ENCODE data around the gene SLMAP.

The SLMAP gene

GRCh38 chr3:57934373-57934772, 178.3 kb downstream of the SLMAP start:
- DNase-seq (ENCODE audit: insufficient read length, low spot score) (no peak), FAIRE-seq (no peak)
- TF ChIP-seq POLR2A (IDR thresholded peaks at IDR 0.05; ENCODE audit: low read depth, low read length), result no peak
- no peak for TF ChIP-seq TAF1 (IDR thresholded peaks at IDR 0.05; ENCODE audit: low read depth, low read length)
- no peak for TF ChIP-seq SPI1 (IDR thresholded peaks at IDR 0.05; ENCODE audit: low read depth, low read length)
- TF ChIP-seq PAX5 (IDR thresholded peaks at IDR 0.05; ENCODE audit: insufficient read depth, low read length, severe bottlenecking), result no peak
- TF ChIP-seq POLR2AphosphoS5 (IDR thresholded peaks at IDR 0.05; ENCODE audit: low read depth, low read length), result no peak
- TF ChIP-seq POU2F2 (IDR thresholded peaks at IDR 0.05; ENCODE audit: low read depth, low read length), result no peak

- no peak for FAIRE-seq
- TF ChIP-seq SPI1 (IDR thresholded peaks at IDR 0.05; ENCODE audit: low read depth, low read length), result no peak
- TF ChIP-seq PAX5 (IDR thresholded peaks at IDR 0.05; ENCODE audit: insufficient read depth, low read length, severe bottlenecking), result no peak
- no peak for TF ChIP-seq TAF1 (IDR thresholded peaks at IDR 0.05; ENCODE audit: low read depth, low read length)
- no peak for TF ChIP-seq POLR2AphosphoS5 (IDR thresholded peaks at IDR 0.05; ENCODE audit: low read depth, low read length)
- TF ChIP-seq POU2F2 (IDR thresholded peaks at IDR 0.05; ENCODE audit: low read depth, low read length), result no peak
- no peak for TF ChIP-seq POLR2A (IDR thresholded peaks at IDR 0.05; ENCODE audit: low read depth, low read length)
- no peak for DNase-seq (ENCODE audit: insufficient read length, low spot score)
Measured at GRCh38 chr3:57935539-57935938, 179.4 kb downstream of the SLMAP start.

- FAIRE-seq (no peak), DNase-seq (ENCODE audit: insufficient read length, low spot score) (no peak)
- TF ChIP-seq SPI1 (IDR thresholded peaks at IDR 0.05; ENCODE audit: low read depth, low read length) (no peak), PAX5 (IDR thresholded peaks at IDR 0.05; ENCODE audit: insufficient read depth, low read length, severe bottlenecking) (no peak), TAF1 (IDR thresholded peaks at IDR 0.05; ENCODE audit: low read depth, low read length) (no peak), POLR2A (IDR thresholded peaks at IDR 0.05; ENCODE audit: low read depth, low read length) (no peak), POU2F2 (IDR thresholded peaks at IDR 0.05; ENCODE audit: low read depth, low read length) (no peak), POLR2AphosphoS5 (IDR thresholded peaks at IDR 0.05; ENCODE audit: low read depth, low read length) (no peak)
Measured at GRCh38 chr3:57937092-57937491, 181.0 kb downstream of the SLMAP start.

- FAIRE-seq (no peak), DNase-seq (ENCODE audit: insufficient read length, low spot score) (no peak)
- TF ChIP-seq SPI1 (IDR thresholded peaks at IDR 0.05; ENCODE audit: low read depth, low read length) (no peak), PAX5 (IDR thresholded peaks at IDR 0.05; ENCODE audit: insufficient read depth, low read length, severe bottlenecking) (no peak), TAF1 (IDR thresholded peaks at IDR 0.05; ENCODE audit: low read depth, low read length) (no peak), POLR2A (IDR thresholded peaks at IDR 0.05; ENCODE audit: low read depth, low read length) (no peak), POU2F2 (IDR thresholded peaks at IDR 0.05; ENCODE audit: low read depth, low read length) (no peak), POLR2AphosphoS5 (IDR thresholded peaks at IDR 0.05; ENCODE audit: low read depth, low read length) (no peak)
Measured at GRCh38 chr3:57939775-57940174, 183.7 kb downstream of the SLMAP start.

GRCh38 chr3:57942388-57942787, 186.3 kb downstream of the SLMAP start:
- TF ChIP-seq POU2F2 (IDR thresholded peaks at IDR 0.05; ENCODE audit: low read depth, low read length), result no peak
- no peak for TF ChIP-seq TAF1 (IDR thresholded peaks at IDR 0.05; ENCODE audit: low read depth, low read length)
- no peak for TF ChIP-seq SPI1 (IDR thresholded peaks at IDR 0.05; ENCODE audit: low read depth, low read length)
- TF ChIP-seq POLR2A (IDR thresholded peaks at IDR 0.05; ENCODE audit: low read depth, low read length), result no peak
- TF ChIP-seq PAX5 (IDR thresholded peaks at IDR 0.05; ENCODE audit: insufficient read depth, low read length, severe bottlenecking), result no peak
- TF ChIP-seq POLR2AphosphoS5 (IDR thresholded peaks at IDR 0.05; ENCODE audit: low read depth, low read length), result no peak
- FAIRE-seq (no peak), DNase-seq (ENCODE audit: insufficient read length, low spot score) (no peak)

- FAIRE-seq (no peak), DNase-seq (ENCODE audit: insufficient read length, low spot score) (no peak)
- TF ChIP-seq SPI1 (IDR thresholded peaks at IDR 0.05; ENCODE audit: low read depth, low read length) (no peak), POLR2A (IDR thresholded peaks at IDR 0.05; ENCODE audit: low read depth, low read length) (no peak), TAF1 (IDR thresholded peaks at IDR 0.05; ENCODE audit: low read depth, low read length) (no peak), PAX5 (IDR thresholded peaks at IDR 0.05; ENCODE audit: insufficient read depth, low read length, severe bottlenecking) (no peak), POU2F2 (IDR thresholded peaks at IDR 0.05; ENCODE audit: low read depth, low read length) (no peak), POLR2AphosphoS5 (IDR thresholded peaks at IDR 0.05; ENCODE audit: low read depth, low read length) (no peak)
Measured at GRCh38 chr3:57942872-57943283, 186.8 kb downstream of the SLMAP start.

GRCh38 chr3:57943525-57944495, 187.7 kb downstream of the SLMAP start:
- no peak for FAIRE-seq
- DNase-seq (ENCODE audit: insufficient read length, low spot score), result no peak
- no peak for TF ChIP-seq POU2F2 (IDR thresholded peaks at IDR 0.05; ENCODE audit: low read depth, low read length)
- no peak for TF ChIP-seq POLR2A (IDR thresholded peaks at IDR 0.05; ENCODE audit: low read depth, low read length)
- TF ChIP-seq SPI1 (IDR thresholded peaks at IDR 0.05; ENCODE audit: low read depth, low read length), result no peak
- TF ChIP-seq TAF1 (IDR thresholded peaks at IDR 0.05; ENCODE audit: low read depth, low read length), result no peak
- no peak for TF ChIP-seq POLR2AphosphoS5 (IDR thresholded peaks at IDR 0.05; ENCODE audit: low read depth, low read length)
- TF ChIP-seq PAX5 (IDR thresholded peaks at IDR 0.05; ENCODE audit: insufficient read depth, low read length, severe bottlenecking), result no peak

- FAIRE-seq, result no peak
- no peak for DNase-seq (ENCODE audit: insufficient read length, low spot score)
Measured at GRCh38 chr3:57946970-57947381, 190.9 kb downstream of the SLMAP start.

GRCh38 chr3:57948080-57948671, 192.1 kb downstream of the SLMAP start:
- no peak for TF ChIP-seq POU2F2 (IDR thresholded peaks at IDR 0.05; ENCODE audit: low read depth, low read length)
- no peak for TF ChIP-seq POLR2AphosphoS5 (IDR thresholded peaks at IDR 0.05; ENCODE audit: low read depth, low read length)
- TF ChIP-seq PAX5 (IDR thresholded peaks at IDR 0.05; ENCODE audit: insufficient read depth, low read length, severe bottlenecking), result no peak
- TF ChIP-seq TAF1 (IDR thresholded peaks at IDR 0.05; ENCODE audit: low read depth, low read length), result no peak
- no peak for TF ChIP-seq SPI1 (IDR thresholded peaks at IDR 0.05; ENCODE audit: low read depth, low read length)
- TF ChIP-seq POLR2A (IDR thresholded peaks at IDR 0.05; ENCODE audit: low read depth, low read length), result no peak
- FAIRE-seq, result no peak
- DNase-seq (ENCODE audit: insufficient read length, low spot score), result no peak

More at GRCh38 chr3:57946970-57947381, 190.9 kb downstream of the SLMAP start:
- TF ChIP-seq PAX5 (IDR thresholded peaks at IDR 0.05; ENCODE audit: insufficient read depth, low read length, severe bottlenecking) (no peak), TAF1 (IDR thresholded peaks at IDR 0.05; ENCODE audit: low read depth, low read length) (no peak), SPI1 (IDR thresholded peaks at IDR 0.05; ENCODE audit: low read depth, low read length) (no peak), POLR2A (IDR thresholded peaks at IDR 0.05; ENCODE audit: low read depth, low read length) (no peak), POU2F2 (IDR thresholded peaks at IDR 0.05; ENCODE audit: low read depth, low read length) (no peak), POLR2AphosphoS5 (IDR thresholded peaks at IDR 0.05; ENCODE audit: low read depth, low read length) (no peak)
